Measurements from ENCODE around the gene C16orf96. TPM values are rescaled to one million over a fixed set of nuclear protein-coding genes. Genes with fewer than 3 reads are reported as not detected.

The C16orf96 gene
- total RNA-seq, 1 experiment from 2014 or later, result 0.38 TPM

DNA sequence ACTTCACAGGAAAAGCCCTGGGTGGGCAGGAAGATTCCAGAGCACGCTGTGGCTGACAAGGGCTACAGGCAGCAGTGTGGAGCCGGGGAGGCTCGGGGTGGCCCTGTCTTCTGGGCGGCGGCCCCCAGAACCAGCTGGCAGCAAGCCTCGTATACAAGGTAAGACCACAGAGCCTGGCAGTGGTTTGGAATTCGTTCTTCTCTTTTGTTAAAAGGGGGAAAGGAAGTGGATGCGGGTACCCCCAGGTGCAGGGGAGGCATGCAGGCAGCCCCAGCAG, 52.5 kb downstream of the C16orf96 start:
- no peaks in the 10 kb centered on the region; the same call in none of the 2 replicates for H3K36me3 ChIP-seq (replicated peaks; ENCODE audit: control insufficient read depth, insufficient read depth, low read length)
- H3K4me3 ChIP-seq (ENCODE audit: insufficient read depth, low read depth, low read length), result no peak overlapping the region
- peak; percentile 53 for DNase-seq
- H3K27me3 ChIP-seq (ENCODE audit: control insufficient read depth, insufficient read depth, low read length), result no peaks in the 10 kb centered on the region

DNA sequence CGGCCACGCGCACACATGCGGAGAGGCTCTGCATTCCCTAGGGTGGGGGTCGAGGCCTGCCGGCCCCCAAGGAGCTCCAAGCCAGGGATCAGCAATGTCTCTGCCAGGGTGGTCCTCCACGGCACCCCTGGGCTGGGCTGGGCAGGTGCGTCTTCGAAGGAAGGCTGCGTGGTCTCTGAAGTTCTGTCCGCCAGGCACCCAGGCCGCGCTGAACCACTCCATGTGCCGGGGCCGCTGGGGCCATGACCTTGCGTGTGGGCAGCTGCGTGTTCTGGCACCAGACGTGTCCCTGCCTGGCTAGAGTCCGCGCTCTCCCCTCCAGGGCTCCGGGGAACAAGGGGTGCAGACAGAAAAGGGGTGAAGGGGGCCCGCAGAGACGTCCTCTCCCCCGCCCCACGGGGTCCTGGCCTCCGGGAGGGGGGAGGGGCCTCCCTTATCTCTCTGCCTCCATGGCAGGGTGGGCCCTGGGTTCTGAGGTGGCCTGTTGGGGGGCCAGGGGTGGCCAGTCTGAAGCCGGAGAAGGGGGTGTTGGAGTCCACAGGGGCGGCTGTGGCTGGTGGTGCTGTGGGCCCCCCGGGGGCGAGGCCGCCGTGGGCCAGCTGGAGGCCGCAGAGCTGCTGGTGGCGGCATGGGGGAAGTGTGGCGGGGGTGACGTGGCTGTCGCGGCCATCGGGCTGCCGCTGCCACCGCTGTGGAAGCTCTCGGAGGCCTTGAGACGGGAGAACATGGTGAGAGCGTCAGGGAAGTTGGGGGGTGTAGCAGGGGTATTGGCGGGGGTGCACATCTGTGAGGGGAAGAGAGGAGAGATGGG, 53.3 kb downstream of the C16orf96 start:
- peak; percentile 68 for DNase-seq
- H3K27me3 ChIP-seq (ENCODE audit: control insufficient read depth, insufficient read depth, low read length), result no peaks in the 10 kb centered on the region
- no peaks in the 10 kb centered on the region; the same call in none of the 2 replicates for H3K36me3 ChIP-seq (replicated peaks; ENCODE audit: control insufficient read depth, insufficient read depth, low read length)
- no peak overlapping the region for H3K4me3 ChIP-seq (ENCODE audit: insufficient read depth, low read depth, low read length)

DNA sequence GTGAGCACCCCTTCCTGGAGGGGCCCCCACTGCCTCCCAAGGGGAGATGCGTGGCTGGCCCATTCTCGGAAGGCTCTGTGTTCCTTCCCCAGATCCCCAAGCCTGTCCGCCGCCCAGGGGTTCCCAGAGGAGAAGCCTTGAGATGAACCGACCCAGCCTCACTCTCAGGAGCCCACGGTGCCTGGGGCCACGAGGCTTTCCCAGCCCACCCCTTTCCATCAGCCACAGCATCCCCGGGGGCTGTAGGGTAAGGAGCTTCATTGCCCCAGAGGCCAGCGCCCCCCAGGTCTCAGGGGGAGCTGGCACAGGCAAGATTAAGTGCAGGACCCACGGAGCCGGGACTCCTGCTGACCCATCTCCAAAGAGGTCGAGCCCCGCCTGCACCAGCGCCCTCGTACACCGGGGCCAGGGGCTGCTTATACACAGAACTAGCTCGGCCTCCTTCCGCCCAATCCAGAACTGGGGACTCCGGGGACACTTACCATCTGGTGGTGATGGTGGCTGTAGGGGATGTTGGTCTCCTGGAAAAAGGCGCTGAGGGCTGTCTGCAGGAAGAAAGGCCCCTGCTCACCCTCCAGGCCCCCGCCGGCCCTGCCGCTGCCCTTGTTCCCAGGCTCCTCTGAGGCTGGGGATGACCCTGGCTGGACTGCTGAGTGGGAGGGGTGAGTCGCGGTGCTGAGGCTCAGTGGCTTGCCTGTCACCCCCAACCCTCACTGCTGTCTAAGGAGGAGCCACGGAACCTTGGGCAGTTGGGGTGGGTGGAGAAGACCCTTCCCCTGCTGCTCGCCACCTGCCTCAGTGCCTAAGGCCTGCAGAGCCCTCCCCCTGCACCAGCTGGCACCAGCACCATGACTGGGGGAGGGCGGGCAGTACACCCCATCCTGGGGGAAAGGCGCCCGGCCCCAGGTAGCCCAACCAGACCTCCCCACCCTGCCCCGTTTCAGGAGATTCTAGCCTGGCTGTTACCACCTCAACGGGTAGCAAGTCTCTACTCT, 54.2 kb downstream of the C16orf96 start:
- Histone ChIP-seq H3K27me3 (ENCODE audit: control insufficient read depth, insufficient read depth, low read length) (no peaks in the 10 kb centered on the region), H3K36me3 (replicated peaks; ENCODE audit: control insufficient read depth, insufficient read depth, low read length) (no peaks in the 10 kb centered on the region; the same call in none of the 2 replicates), H3K4me3 (ENCODE audit: insufficient read depth, low read depth, low read length) (no peak overlapping the region)
- peak; percentile 67 for DNase-seq

DNA sequence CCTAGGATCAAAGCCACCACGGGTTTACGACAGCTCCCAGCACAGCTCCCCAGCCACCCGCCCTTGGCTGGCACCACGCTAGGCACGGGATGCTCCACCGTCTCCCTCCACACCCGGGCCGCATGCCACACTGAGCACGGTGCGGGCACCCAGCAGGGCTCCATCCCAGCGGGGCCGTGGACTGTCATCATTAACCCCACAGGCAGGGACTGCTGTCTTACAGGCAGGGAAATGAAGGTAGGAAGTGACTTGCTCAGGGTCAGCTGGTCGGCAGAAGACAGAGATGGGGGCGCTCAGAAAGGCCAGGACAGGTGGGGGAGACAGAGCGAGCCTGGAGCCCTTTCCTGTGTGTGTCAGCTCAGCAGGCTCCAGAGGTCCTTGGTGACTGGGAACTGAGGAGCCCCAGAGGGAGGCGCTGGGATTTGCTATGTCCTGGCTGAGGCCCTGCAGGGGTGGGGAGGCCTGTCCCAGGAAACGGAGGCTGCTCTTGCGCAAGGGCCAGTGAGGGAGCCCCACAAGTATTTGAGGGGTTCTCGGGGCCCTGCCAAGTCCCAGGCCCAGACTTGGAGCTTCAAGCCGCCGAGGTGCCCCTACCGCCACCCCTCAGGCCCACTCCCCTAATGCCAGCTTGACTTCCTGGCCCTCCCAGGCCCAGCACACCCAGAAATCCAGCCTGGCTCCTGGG, 55.3 kb downstream of the C16orf96 start:
- peak; percentile 63 for DNase-seq
- Histone ChIP-seq H3K27me3 (ENCODE audit: control insufficient read depth, insufficient read depth, low read length) (no peaks in the 10 kb centered on the region), H3K36me3 (replicated peaks; ENCODE audit: control insufficient read depth, insufficient read depth, low read length) (no peaks in the 10 kb centered on the region; the same call in none of the 2 replicates), H3K4me3 (ENCODE audit: insufficient read depth, low read depth, low read length) (no peak overlapping the region)

DNA sequence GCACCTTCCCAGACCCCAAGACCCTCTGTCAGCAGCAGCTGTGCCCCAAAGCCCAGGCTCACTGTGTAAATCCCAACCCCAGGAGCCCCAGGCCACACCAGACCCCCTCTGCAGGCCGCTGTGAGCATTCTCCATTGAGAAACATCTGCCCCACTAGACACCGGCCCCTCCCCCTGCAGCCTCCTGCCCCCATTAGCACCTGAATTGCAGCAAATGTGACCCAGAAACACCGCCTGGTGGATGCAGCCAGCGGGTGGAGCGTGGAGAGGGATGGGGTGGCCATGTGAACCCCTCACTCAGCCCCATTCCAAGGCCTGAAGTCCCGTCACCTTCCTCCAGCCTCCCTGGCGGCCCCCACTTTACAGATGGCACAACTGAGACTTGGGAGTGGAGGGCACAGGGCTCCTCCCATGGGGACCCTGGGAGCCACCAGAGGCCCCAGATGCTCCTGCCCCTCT, 56.4 kb downstream of the C16orf96 start:
- DNase-seq, result peak; percentile 94
- H3K36me3 ChIP-seq (replicated peaks; ENCODE audit: control insufficient read depth, insufficient read depth, low read length), result no peaks in the 10 kb centered on the region; the same call in none of the 2 replicates
- H3K27me3 ChIP-seq (ENCODE audit: control insufficient read depth, insufficient read depth, low read length), result no peaks in the 10 kb centered on the region
- H3K4me3 ChIP-seq (ENCODE audit: insufficient read depth, low read depth, low read length), result peak overlapping the region; percentile 9; the same call in 1 of the 2 replicates

DNA sequence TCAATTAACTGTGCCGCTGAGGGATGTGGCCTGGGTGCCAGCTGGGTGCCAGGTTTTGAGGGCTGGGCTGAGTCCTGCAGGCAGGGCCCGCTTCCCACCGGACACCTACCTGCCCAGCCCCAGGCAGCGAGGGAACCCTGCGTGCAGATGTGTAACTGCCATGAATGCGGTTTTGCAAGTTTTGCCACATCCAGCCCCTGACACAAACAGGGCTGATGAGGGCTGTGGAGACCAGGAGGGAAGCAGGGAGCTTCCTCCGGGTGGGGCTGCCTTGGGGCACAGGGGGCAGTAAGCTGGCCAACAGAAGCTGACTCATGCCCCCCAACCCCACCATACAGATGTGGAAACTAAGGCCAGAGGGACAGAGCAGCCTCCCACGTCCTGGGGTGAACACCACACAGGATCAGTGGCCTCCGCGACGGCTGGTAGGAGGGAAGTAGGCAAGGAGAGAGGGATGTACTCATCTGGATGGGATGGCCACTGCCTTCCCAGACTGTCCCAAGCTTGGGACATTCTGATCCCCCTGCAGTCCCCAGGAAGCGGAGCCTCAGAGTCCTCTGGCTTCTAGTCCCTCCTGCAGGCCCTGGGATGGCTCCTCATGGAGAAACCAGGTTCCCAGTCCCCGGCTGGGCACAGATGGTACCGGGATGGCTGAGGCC, 57.0 kb downstream of the C16orf96 start:
- peak; percentile 67 for DNase-seq

DNA sequence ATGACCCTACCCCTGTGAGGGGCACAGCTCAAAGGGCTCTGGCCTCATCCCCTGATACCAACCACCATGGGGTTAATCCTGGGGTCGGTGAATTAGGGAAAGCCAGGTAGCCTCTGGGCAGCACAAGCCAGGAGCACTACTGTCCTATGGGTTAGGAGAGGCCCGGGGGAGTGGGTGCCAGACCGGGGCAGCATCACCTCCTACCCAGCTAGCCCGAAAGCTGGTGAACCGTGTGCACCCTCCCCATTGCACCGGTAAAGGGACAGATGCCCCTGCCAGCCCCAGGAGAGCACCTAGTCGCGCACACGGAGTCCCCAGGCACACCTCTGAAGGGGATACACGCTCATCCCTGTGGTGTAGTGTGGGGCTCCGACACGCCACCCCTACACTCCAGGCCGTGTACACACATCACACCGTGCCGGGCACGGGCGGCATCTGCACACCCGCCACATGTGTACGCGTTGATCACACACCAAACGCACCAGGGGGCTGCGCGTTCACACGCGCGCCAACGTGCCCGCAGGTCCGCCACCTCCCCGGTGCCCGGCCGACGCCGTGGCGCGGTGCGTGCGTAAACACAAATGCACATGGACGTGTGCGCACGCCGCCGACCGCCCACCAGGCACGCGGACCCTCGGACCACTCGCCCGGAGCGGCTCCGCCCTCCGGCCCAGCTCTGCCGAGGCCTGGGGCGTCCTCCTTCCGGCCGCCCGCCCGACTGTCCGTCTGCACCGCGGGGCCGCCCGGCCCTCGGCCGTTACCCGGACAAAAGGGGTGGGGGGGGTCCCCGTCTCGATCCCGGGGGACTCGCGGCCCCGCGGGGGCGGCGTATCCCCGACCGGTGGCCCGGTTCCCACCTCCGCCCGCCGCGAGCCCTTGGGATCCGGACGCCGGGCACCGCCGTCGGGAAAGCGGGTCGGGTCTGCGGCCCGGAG, 57.8 kb downstream of the C16orf96 start:
- Histone ChIP-seq H3K27me3 (ENCODE audit: control insufficient read depth, insufficient read depth, low read length) (no peaks in the 10 kb centered on the region), H3K36me3 (replicated peaks; ENCODE audit: control insufficient read depth, insufficient read depth, low read length) (no peaks in the 10 kb centered on the region), H3K4me3 (ENCODE audit: insufficient read depth, low read depth, low read length) (peak overlapping the region; percentile 89)
- peak; percentile 82 for DNase-seq

More for the DNA sequence above, 57.0 kb downstream of the C16orf96 start:
- H3K27me3 ChIP-seq (ENCODE audit: control insufficient read depth, insufficient read depth, low read length), result no peaks in the 10 kb centered on the region
- H3K36me3 ChIP-seq (replicated peaks; ENCODE audit: control insufficient read depth, insufficient read depth, low read length), result no peaks in the 10 kb centered on the region; the same call in none of the 2 replicates
- peak overlapping the region; percentile 89 for H3K4me3 ChIP-seq (ENCODE audit: insufficient read depth, low read depth, low read length)

DNA sequence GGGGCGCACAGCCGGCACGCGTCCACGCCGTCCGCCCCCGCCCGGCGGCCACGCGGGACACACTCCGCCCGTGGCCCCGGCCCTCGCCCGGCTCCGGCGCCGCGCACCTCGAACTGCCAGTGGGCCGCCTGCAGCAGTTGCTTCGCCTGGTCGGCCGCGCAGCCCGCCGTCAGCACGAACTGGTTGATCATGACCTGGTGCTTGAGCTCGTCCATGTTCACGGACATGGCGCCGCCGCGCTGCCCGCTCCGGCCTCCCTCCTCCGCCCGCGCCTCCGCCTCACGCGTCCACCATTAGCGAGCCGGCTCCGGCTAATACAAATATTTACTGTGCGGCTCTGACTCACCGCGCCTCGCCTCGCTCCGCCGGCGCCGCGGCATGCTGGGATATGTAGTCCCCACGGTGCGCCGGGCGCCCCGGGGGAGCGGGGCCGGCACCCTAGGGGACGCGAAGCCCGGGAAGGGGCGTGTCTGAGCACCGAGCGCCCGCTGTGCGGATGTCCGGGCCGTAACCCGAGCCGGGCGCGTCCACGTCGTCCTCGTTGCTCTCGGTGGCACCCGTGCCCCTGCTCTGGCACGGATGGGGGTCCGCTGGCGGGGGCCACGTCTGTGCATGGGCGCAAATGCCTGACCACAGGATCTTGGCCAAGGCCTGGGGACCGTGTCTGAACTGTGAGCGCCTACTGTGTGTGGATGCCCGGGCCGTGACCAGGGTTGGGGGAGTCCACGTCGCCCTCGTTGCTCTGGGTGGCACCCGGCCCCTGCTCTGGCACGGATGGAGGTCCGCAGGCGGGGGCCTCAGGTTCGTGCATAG, 58.6 kb downstream of the C16orf96 start, which contains the start of gene UBALD1:
UBALD1 (minus strand) TSS at position 318 of the 813 bp plus-strand sequence; CDS start at position 227, 91 bp downstream.
- DNase-seq, result peak; percentile 94
- Histone ChIP-seq H3K27me3 (ENCODE audit: control insufficient read depth, insufficient read depth, low read length) (no peaks in the 10 kb centered on the region), H3K36me3 (replicated peaks; ENCODE audit: control insufficient read depth, insufficient read depth, low read length) (no peaks in the 10 kb centered on the region), H3K4me3 (ENCODE audit: insufficient read depth, low read depth, low read length) (peak within 1 kb of the TSS; percentile 89)

DNA sequence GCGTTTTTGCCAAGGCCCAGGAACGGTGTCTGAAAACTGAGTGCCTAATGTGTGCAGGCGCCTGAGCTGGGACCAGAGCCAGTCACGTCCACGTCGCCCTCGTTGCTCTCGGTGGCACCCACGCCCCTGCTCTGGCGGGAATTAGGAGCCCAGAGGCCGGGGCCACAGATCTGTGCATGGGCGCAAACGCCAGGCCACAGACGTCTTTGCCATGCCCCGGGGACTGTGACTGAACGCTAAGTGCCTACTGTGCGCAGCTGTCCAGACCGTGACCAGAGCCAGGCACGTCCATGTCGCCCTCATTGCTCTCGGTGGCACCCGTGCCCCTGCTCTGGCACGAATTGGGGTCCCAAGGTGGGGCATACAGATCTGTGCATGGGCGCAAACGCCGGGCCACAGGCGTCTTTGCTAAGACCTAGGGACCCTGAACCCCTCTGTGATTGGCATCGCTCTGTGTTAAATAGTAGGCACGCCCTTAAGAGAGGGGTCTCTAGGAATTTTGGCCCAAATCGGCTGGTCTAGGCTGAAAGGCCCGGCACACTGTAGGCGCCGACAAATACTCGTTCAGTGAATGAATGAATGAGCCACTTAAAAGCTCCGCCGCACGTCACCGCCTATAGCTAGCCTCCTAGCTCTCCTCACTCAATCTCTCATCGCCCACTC, 59.4 kb downstream of the C16orf96 start:
- DNase-seq, result no peak
- H3K4me3 ChIP-seq (ENCODE audit: insufficient read depth, low read depth, low read length), result peak overlapping the region; percentile 89
- no peaks in the 10 kb centered on the region for H3K36me3 ChIP-seq (replicated peaks; ENCODE audit: control insufficient read depth, insufficient read depth, low read length)
- H3K27me3 ChIP-seq (ENCODE audit: control insufficient read depth, insufficient read depth, low read length), result no peaks in the 10 kb centered on the region

DNA sequence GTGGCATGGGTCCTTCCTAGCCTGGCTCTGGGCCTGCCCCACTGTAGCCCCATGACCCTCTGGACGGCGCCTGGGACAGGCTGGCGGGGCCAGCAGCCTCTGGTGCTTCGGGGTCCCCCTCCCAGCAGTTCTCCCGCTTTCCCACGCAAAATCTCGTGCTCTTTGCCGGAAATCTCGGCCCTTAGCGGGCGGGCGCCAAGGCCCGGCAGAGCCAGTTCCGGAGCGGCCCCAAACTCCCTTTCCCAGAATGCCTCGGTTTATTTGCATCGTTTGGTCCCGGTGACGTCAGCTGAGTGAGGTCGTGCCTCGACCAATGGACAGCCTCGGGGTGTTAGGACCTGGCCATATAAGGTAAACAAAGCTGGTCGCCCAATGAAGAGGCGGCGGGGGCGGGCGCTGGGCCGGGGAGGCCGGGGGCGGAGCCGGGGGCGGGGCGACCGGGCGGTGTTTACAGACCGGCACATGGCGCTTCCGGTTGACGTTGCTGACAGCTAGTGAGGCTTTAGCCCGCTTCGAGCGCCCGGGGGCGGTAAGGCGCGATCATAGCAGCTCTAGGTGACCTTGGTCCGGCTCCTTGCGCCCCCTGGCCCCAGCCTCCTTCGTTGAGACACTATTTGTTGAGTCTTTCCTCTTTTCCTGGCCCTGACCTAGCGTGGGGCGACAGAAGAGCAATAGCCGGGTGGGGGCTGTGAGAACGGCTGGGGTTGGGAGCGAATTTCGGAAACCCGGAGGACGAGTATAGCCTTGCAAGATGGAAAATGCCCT, 60.1 kb downstream of the C16orf96 start:
- peak overlapping the region; percentile 89 for H3K4me3 ChIP-seq (ENCODE audit: insufficient read depth, low read depth, low read length)
- peak; percentile 99 for DNase-seq
- no peaks in the 10 kb centered on the region for H3K27me3 ChIP-seq (ENCODE audit: control insufficient read depth, insufficient read depth, low read length)
- no peaks in the 10 kb centered on the region for H3K36me3 ChIP-seq (replicated peaks; ENCODE audit: control insufficient read depth, insufficient read depth, low read length)

DNA sequence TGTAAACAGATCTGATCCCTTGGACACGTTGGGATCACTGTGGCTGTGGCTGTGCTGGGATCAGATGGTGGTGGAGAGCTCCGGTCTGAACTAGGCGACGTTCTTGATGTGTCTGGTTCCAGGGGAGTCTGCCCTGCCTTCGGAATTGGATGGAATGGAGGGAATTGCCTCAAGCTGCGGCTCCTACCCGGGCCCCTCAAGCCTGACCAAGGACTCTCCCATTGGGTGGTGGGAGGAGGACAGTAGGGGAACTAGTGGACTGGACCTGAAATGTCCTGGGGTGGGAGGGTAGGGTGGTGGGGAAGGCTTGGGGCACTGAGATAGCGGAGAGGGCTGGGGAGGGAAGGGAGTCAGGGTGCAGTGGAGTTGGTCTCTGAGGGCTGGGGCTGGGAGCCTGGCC, 61.7 kb downstream of the C16orf96 start:
- Histone ChIP-seq H3K4me3 (ENCODE audit: insufficient read depth, low read depth, low read length) (no peak overlapping the region), H3K27me3 (ENCODE audit: control insufficient read depth, insufficient read depth, low read length) (no peaks in the 10 kb centered on the region), H3K36me3 (replicated peaks; ENCODE audit: control insufficient read depth, insufficient read depth, low read length) (no peaks in the 10 kb centered on the region)
- DNase-seq, result peak; percentile 24
